GM12878 (cell line): ENCODE results near the gene NXPH2. TPM values are rescaled to one million over a fixed set of nuclear protein-coding genes. Genes with fewer than 3 reads are reported as not detected.

Experiments used
- ATAC-seq: fragments of 200-7000 bp; cut with Tn5 transposase; 3 replicates; pipeline ENCODE4 v1.9.1; 2020; ENCODE audit warnings: mild to moderate bottlenecking, moderate library complexity
- BruUV-seq: library from RNA; stranded (reverse); fragments of 400-500 nt; replicated peaks from 2 replicates; lab custom pipeline; 2021; lab: Mats Ljungman, UMichigan
- CTCF ChIA-PET: fragments of 300-600 bp; sonication (Branson Sonifier 250); formaldehyde crosslinking; extraction: SDS; loops from one replicate; lab custom pipeline; 2021; ENCODE audit warnings: inconsistent platforms; lab: Yijun Ruan, JAX
- POLR2A ChIA-PET: fragments of 350-600 bp; formaldehyde crosslinking; extraction: SDS; loops from one replicate; lab custom pipeline; 2021; ENCODE audit warnings: inconsistent platforms; lab: Charles Lee
- RAD21 ChIA-PET: fragments of 300-600 bp; sonication (Branson Sonifier 250); formaldehyde crosslinking; loops from one replicate; lab custom pipeline; 2023; ENCODE audit warnings: antibody characterized with exemption; ENCODE audit not compliant: unreplicated experiment; lab: Charles Lee
- SMC1A ChIA-PET: fragments of 300-600 bp; sonication (Branson Sonifier 250); formaldehyde crosslinking; loops from one replicate; lab custom pipeline; 2023; ENCODE audit not compliant: unreplicated experiment, uncharacterized antibody; lab: Charles Lee
- DNase-seq: peaks from one replicate; pipeline ENCODE4 v3.0.0-alpha.2; 2011; ENCODE audit warnings: low read depth, low spot score
- FAIRE-seq: peaks from 3 replicates; lab custom pipeline; 2011; peaks lifted over from hg19 to GRCh38; lab: Jason Lieb, UNC
- H2AFZ ChIP-seq: 2 replicates; pipeline ENCODE4 v1.6.0; 2011; ENCODE audit warnings: low read depth, low read length, control low read depth; ENCODE audit not compliant: control insufficient read depth
- H3K27ac ChIP-seq: 2 replicates; pipeline ENCODE4 v1.5.1; 2011; ENCODE audit warnings: control low read depth; ENCODE audit not compliant: control insufficient read depth, insufficient read depth
- H3K27me3 ChIP-seq, 2 experiments: replicated peaks in 1 of 2; 2 replicates each; pipeline versions ENCODE4 v1.6.0 to v1.6.1; 2011; ENCODE audit warnings: low read length in 1 of 2; ENCODE audit not compliant: control insufficient read depth in 2 of 2, insufficient read depth in 2 of 2
- H3K36me3 ChIP-seq, 2 experiments: 2 replicates each; pipeline ENCODE4 v1.5.1; 2011; ENCODE audit warnings: low read length in 1 of 2; ENCODE audit not compliant: control insufficient read depth in 2 of 2, insufficient read depth in 2 of 2
- H3K4me1 ChIP-seq: 2 replicates; pipeline ENCODE4 v1.6.1; 2011; ENCODE audit warnings: mild to moderate bottlenecking, low read length, moderate library complexity, mixed read lengths; ENCODE audit not compliant: control insufficient read depth, insufficient read depth
- H3K4me2 ChIP-seq: 2 replicates; pipeline ENCODE4 v1.6.0; 2011; ENCODE audit warnings: control low read depth; ENCODE audit not compliant: control insufficient read depth, insufficient read depth
- H3K4me3 ChIP-seq: fragments of 200-600 bp; sonication (generic); 2 replicates; pipeline ENCODE4 v1.5.1; 2016
- H3K79me2 ChIP-seq: 2 replicates; pipeline ENCODE4 v1.6.0; 2011; ENCODE audit warnings: low read length; ENCODE audit not compliant: control insufficient read depth, insufficient read depth
- H3K9ac ChIP-seq: 2 replicates; pipeline ENCODE4 v1.8.0; 2011; ENCODE audit warnings: low read length, control low read depth, mixed read lengths; ENCODE audit not compliant: control insufficient read depth, insufficient read depth
- H3K9me3 ChIP-seq: replicated peaks from 3 replicates; pipeline ENCODE4 v1.5.1; 2011; ENCODE audit warnings: mild to moderate bottlenecking, low read length; ENCODE audit not compliant: control insufficient read depth, insufficient read depth
- H4K20me1 ChIP-seq: 2 replicates; pipeline ENCODE4 v1.6.0; 2011; ENCODE audit not compliant: control insufficient read depth, insufficient read depth
- MYB ChIP-seq: fragments of 150-350 bp; IDR thresholded peaks from 2 replicates; pipeline ENCODE4 v1.6.1; 2014; ENCODE audit warnings: mild to moderate bottlenecking, low read depth, low read length, borderline replicate concordance
- NR2C2 ChIP-seq: IDR thresholded peaks from 2 replicates; pipeline ENCODE4 v1.6.1; 2011; ENCODE audit warnings: borderline replicate concordance, low read depth; ENCODE audit not compliant: control insufficient read depth, insufficient read length
- POLR2AphosphoS2 ChIP-seq: IDR thresholded peaks from 2 replicates; pipeline ENCODE4 v1.6.1; 2011; ENCODE audit warnings: low read depth, mild to moderate bottlenecking, low read length, improper control_type of control experiment, moderate library complexity
- SUPT20H ChIP-seq: IDR thresholded peaks from 2 replicates; pipeline ENCODE4 v1.6.1; 2011; ENCODE audit warnings: low read depth, mild to moderate bottlenecking, low read length, moderate library complexity, borderline replicate concordance; ENCODE audit not compliant: control insufficient read depth
- YBX1 ChIP-seq: fragments of 450-650 bp; IDR thresholded peaks from 2 replicates; pipeline ENCODE4 v1.6.1; 2016; ENCODE audit warnings: antibody characterized with exemption
- WGBS: methylation state at CpG from one replicate; pipeline ENCODE4 v1.1.6; 2016; ENCODE audit warnings: low lambda C conversion rate; ENCODE audit not compliant: insufficient replicate concordance, insufficient coverage; ENCODE audit errors: missing lambda C conversion rate; 5-methylcytosine and 5-hydroxymethylcytosine counted together
- in situ Hi-C: fragments of 300-500 bp; cut with MboI; formaldehyde crosslinking; loops from 9 replicates; pipeline ENCODE4 v1.14.3; 2018; ENCODE audit warnings: mixed read lengths
- intact Hi-C: fragments of 100-400 bp; cut with micrococcal nuclease; formaldehyde crosslinking; loops from one replicate; pipeline ENCODE4 v1.14.2; 2022; ENCODE audit not compliant: unreplicated experiment
- polyA plus RNA-seq, 11 experiments: library from polyadenylated mRNA; depleted of rRNA in 4 of 11; unstranded in 6 of 11; stranded (reverse) in 5 of 11; fragments of >200 nt; fragmentation: Nextera tagmentation in 4 of 11; fragmentation: Illumina TruSeq in 1 of 11; extraction: Ambion mirVana in 4 of 11; extraction: Trizol in 1 of 11; gene quantifications; 1 replicate in 1 of 11; 2 replicates in 10 of 11; pipeline versions ENCODE4 v1.2.1 to v1.2.3, GENCODE V29; 2011 to 2016; ENCODE audit warnings: inconsistent platforms in 2 of 11, missing spikeins in 2 of 11, low read depth in 1 of 11
- total RNA-seq, 4 experiments: library from RNA; depleted of rRNA in 3 of 4; stranded (reverse); fragments of >200 nt in 3 of 4; fragmentation: Illumina TruSeq in 1 of 4; extraction: Trizol in 1 of 4; gene quantifications; 2 replicates each; pipeline versions ENCODE4 v1.2.1 to v1.2.3, GENCODE V29; 2013 to 2021
- TF ChIP-seq, protein P1 (sequence below): fragments of 450-650 bp; IDR thresholded peaks from 2 replicates; pipeline ENCODE4 v1.6.1; 2017; ENCODE audit warnings: mild to moderate bottlenecking, low read depth, inconsistent platforms; ENCODE audit not compliant: poor library complexity, severe bottlenecking
- TF ChIP-seq, protein P2 (sequence below): IDR thresholded peaks from 2 replicates; pipeline ENCODE4 v1.6.1; 2012; ENCODE audit warnings: low read depth, low read length, improper control_type of control experiment

Gene NXPH2
- total and polyA plus RNA-seq, 10 of the 15 experiments (the other 5 are each of a cell fraction or from before 2014, with no cell fraction given), result not detected

DNA sequence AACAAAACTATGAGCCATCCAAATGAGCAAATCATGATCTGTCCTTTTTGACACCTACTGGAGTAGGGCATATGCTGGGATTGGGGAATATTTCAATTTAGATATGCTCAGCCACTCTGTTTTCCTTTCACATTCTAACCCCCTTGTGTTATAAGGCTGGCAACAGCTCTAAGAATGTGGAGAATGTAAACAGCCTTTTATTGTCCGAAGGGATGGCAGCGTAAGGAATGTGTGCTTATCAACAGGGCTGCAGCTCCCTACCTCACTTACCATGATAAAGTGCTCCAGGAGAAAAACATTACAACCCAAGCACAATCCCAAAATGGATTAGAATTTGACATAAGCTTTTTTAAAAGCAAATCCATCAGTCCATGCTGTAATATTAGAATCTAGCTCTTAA, 2.2 kb downstream of the NXPH2 start:
- RAD21 ChIA-PET, result no interaction called here
- TF ChIP-seq POLR2AphosphoS2, result no peak
- no peak for TF ChIP-seq MYB
- TF ChIP-seq, protein P1, sequence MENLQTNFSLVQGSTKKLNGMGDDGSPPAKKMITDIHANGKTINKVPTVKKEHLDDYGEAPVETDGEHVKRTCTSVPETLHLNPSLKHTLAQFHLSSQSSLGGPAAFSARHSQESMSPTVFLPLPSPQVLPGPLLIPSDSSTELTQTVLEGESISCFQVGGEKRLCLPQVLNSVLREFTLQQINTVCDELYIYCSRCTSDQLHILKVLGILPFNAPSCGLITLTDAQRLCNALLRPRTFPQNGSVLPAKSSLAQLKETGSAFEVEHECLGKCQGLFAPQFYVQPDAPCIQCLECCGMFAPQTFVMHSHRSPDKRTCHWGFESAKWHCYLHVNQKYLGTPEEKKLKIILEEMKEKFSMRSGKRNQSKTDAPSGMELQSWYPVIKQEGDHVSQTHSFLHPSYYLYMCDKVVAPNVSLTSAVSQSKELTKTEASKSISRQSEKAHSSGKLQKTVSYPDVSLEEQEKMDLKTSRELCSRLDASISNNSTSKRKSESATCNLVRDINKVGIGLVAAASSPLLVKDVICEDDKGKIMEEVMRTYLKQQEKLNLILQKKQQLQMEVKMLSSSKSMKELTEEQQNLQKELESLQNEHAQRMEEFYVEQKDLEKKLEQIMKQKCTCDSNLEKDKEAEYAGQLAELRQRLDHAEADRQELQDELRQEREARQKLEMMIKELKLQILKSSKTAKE, result no peak
- TF ChIP-seq, protein P2, sequence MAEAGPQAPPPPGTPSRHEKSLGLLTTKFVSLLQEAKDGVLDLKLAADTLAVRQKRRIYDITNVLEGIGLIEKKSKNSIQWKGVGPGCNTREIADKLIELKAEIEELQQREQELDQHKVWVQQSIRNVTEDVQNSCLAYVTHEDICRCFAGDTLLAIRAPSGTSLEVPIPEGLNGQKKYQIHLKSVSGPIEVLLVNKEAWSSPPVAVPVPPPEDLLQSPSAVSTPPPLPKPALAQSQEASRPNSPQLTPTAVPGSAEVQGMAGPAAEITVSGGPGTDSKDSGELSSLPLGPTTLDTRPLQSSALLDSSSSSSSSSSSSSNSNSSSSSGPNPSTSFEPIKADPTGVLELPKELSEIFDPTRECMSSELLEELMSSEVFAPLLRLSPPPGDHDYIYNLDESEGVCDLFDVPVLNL, result no peak
- TF ChIP-seq SUPT20H, result no peak
- TF ChIP-seq YBX1, result no peak
- no peak for TF ChIP-seq NR2C2
- intact Hi-C loops, result no loop called here

More for the DNA sequence above, 2.2 kb downstream of the NXPH2 start:
- H3K4me2 ChIP-seq, result no peak overlapping the region
- POLR2A ChIA-PET, result no interaction called here
- H3K4me3 ChIP-seq, result no peak overlapping the region
- H3K36me3 ChIP-seq, result no peaks in the 10 kb centered on the region
- in situ Hi-C loops, result loop anchor here (25.0 kb wide), 1 partner anchor 891 kb away; no protein-coding TSS in a partner anchor
- H4K20me1 ChIP-seq, result no peaks in the 10 kb centered on the region
- SMC1A ChIA-PET, result interaction anchor here (3.0 kb wide), 1 partner anchor 9 kb away, joined by 15 read pairs; no protein-coding TSS in a partner anchor
- H3K9me3 ChIP-seq, result no peaks in the 10 kb centered on the region
- no peak overlapping the region for H3K27ac ChIP-seq
- no peak for ATAC-seq
- H3K4me1 ChIP-seq, result no peaks in the 10 kb centered on the region
- no peak for DNase-seq
- no peak overlapping the region for H3K9ac ChIP-seq
- CTCF ChIA-PET, result no interaction called here
- no peak overlapping the region for H2AFZ ChIP-seq
- no TSS peak for BruUV-seq
- WGBS, result 90% methylated on average over 2 of the region's 2 CpGs
- FAIRE-seq, result no peak
- no peaks in the 10 kb centered on the region for H3K79me2 ChIP-seq
- H3K27me3 ChIP-seq, result peaks cover 7 to 13% of the 10 kb centered on the region in 2 experiments; a peak in 3 of 4 replicates
